Hypothalamus (tissue), 51 donors: ENCODE measurements around the gene AKT3.
A peak's percentile ranks its signal among the peaks of the same experiment; 100 is the strongest.

Experiments used
- DNase-seq, 51 donors: peaks; one replicate each; lab custom pipeline; 2025; lab: John Stamatoyannopoulos, UW

AKT3 gene

GRCh38 chr1:243477731-243478290 is 372.2 kb downstream of the AKT3 start:
- no peak for DNase-seq

- peak in 36 of 51 donors; percentile 18 to 79 (median 58) for DNase-seq
Observed at GRCh38 chr1:243475966-243476365, 374.1 kb downstream of the AKT3 start.

- DNase-seq: no peak
Observed at GRCh38 chr1:243474906-243475305, 375.1 kb downstream of the AKT3 start.

GRCh38 chr1:243474136-243474881 is 375.7 kb downstream of the AKT3 start:
- no peak for DNase-seq

GRCh38 chr1:243473227-243474135 is 376.6 kb downstream of the AKT3 start:
- DNase-seq: peak in 1 of 51 donors; percentile 51

- DNase-seq: no peak
Observed at GRCh38 chr1:243471754-243472745, 378.0 kb downstream of the AKT3 start.

- peak in 4 of 51 donors; percentile 24 to 32 (median 28) for DNase-seq
Observed at GRCh38 chr1:243471026-243471685, 378.9 kb downstream of the AKT3 start.

- DNase-seq: peak in 6 of 51 donors; percentile 21 to 40 (median 26)
Observed at GRCh38 chr1:243470502-243470901, 379.5 kb downstream of the AKT3 start.

- no peak for DNase-seq
Observed at GRCh38 chr1:243469497-243469896, 380.5 kb downstream of the AKT3 start.

GRCh38 chr1:243465738-243466137 is 384.3 kb downstream of the AKT3 start:
- no peak for DNase-seq

GRCh38 chr1:243465081-243465480 is 385.0 kb downstream of the AKT3 start:
- DNase-seq: peak in 2 of 51 donors; percentile 18 to 19

GRCh38 chr1:243462929-243463697 is 386.9 kb downstream of the AKT3 start:
- no peak for DNase-seq

GRCh38 chr1:243461700-243462099 is 388.3 kb downstream of the AKT3 start:
- no peak for DNase-seq

GRCh38 chr1:243459059-243459458 is 391.0 kb downstream of the AKT3 start:
- no peak for DNase-seq

GRCh38 chr1:243457363-243457982 is 392.6 kb downstream of the AKT3 start:
- no peak for DNase-seq

GRCh38 chr1:243455760-243456651 is 394.0 kb downstream of the AKT3 start:
- DNase-seq: no peak

GRCh38 chr1:243454328-243454997 is 395.6 kb downstream of the AKT3 start:
- no peak for DNase-seq
